Endothelial cell of umbilical vein (primary cell): ENCODE data around the gene MEIOB. TPM values are rescaled to one million over a fixed set of nuclear protein-coding genes. Genes with fewer than 3 reads are reported as not detected.

Source experiments
- BruUV-seq: library from RNA; stranded (reverse); fragments of 400-500 nt; replicated peaks from 2 replicates; lab custom pipeline; 2021; lab: Mats Ljungman, UMichigan
- CTCF ChIA-PET: fragments of 300-600, 350-600 bp; sonication (Branson Sonifier 250); formaldehyde crosslinking; loops from one replicate; lab custom pipeline; 2021; ENCODE audit warnings: antibody characterized with exemption, inconsistent platforms; lab: Charles Lee
- POLR2A ChIA-PET: fragments of 300-600, 350-600 bp; sonication (Branson Sonifier 250); formaldehyde crosslinking; loops from one replicate; lab custom pipeline; 2021; ENCODE audit warnings: antibody characterized with exemption, inconsistent platforms; lab: Charles Lee
- DNase-seq: peaks from one replicate; pipeline ENCODE4 v3.0.0-alpha.2; 2011; ENCODE audit warnings: low read depth, low spot score
- FAIRE-seq: peaks from 2 replicates; lab custom pipeline; 2011; peaks lifted over from hg19 to GRCh38; lab: Jason Lieb, UNC
- H2AFZ ChIP-seq: 2 replicates; pipeline ENCODE4 v1.6.0; 2012; ENCODE audit warnings: low read depth, low read length, control low read depth, inconsistent platforms
- H3K27ac ChIP-seq: 2 replicates; pipeline ENCODE4 v1.5.1; 2011; ENCODE audit warnings: low read depth, mild to moderate bottlenecking, control low read depth, low read length, moderate library complexity; ENCODE audit not compliant: insufficient read depth
- H3K27me3 ChIP-seq, 2 experiments: 2 replicates each; pipeline versions ENCODE4 v1.6.0 to v1.6.1; 2011; ENCODE audit warnings: low read length in 2 of 2, mixed read lengths in 1 of 2; ENCODE audit not compliant: control insufficient read depth in 2 of 2, insufficient read depth in 2 of 2
- H3K36me3 ChIP-seq, 2 experiments: 2 replicates in 1 of 2; 3 replicates in 1 of 2; pipeline ENCODE4 v1.5.1; 2011; ENCODE audit warnings: low read length in 2 of 2, mild to moderate bottlenecking in 1 of 2, moderate library complexity in 1 of 2; ENCODE audit not compliant: control insufficient read depth in 2 of 2, insufficient read depth in 2 of 2; ENCODE audit errors: extremely low read depth in 1 of 2
- H3K4me1 ChIP-seq: 3 replicates; pipeline ENCODE4 v1.5.1; 2011; ENCODE audit warnings: mild to moderate bottlenecking, low read length; ENCODE audit not compliant: control insufficient read depth, insufficient read depth; ENCODE audit errors: extremely low read depth
- H3K4me2 ChIP-seq: 2 replicates; pipeline ENCODE4 v1.6.1; 2011; ENCODE audit warnings: low read length, control low read depth, mixed read lengths; ENCODE audit not compliant: insufficient read depth
- H3K4me3 ChIP-seq, 3 experiments: fragments of 200-600 bp in 1 of 3; sonication (generic), shearing (Covaris generic) in 1 of 3; replicated peaks in 1 of 3; 2 replicates each; pipeline ENCODE4 v1.5.1; 2011 to 2016; ENCODE audit warnings: control low read depth in 3 of 3, low read length in 3 of 3, mild to moderate bottlenecking in 2 of 3, inconsistent platforms in 1 of 3, low read depth in 1 of 3, moderate library complexity in 1 of 3; ENCODE audit not compliant: insufficient read depth in 1 of 3
- H3K79me2 ChIP-seq: 2 replicates; pipeline ENCODE4 v1.6.0; 2012; ENCODE audit warnings: low read length, inconsistent platforms; ENCODE audit not compliant: control insufficient read depth, insufficient read depth
- H3K9ac ChIP-seq: replicated peaks from 2 replicates; pipeline ENCODE3; 2011; ENCODE audit warnings: low read length, control low read depth; ENCODE audit not compliant: insufficient read depth; ENCODE audit errors: extremely low read depth
- H3K9me1 ChIP-seq: replicated peaks from 3 replicates; pipeline ENCODE4 v1.6.0; 2011; ENCODE audit warnings: mild to moderate bottlenecking, low read length; ENCODE audit not compliant: control insufficient read depth, insufficient read depth; ENCODE audit errors: extremely low read depth
- H3K9me3 ChIP-seq: replicated peaks from 2 replicates; pipeline ENCODE4 v1.5.1; 2012; ENCODE audit warnings: low read length, inconsistent platforms; ENCODE audit not compliant: control insufficient read depth, insufficient read depth
- H4K20me1 ChIP-seq: replicated peaks from 2 replicates; pipeline ENCODE3; 2011; ENCODE audit warnings: mild to moderate bottlenecking, low read length; ENCODE audit not compliant: control insufficient read depth, insufficient read depth; ENCODE audit errors: extremely low read depth
- FOS ChIP-seq: IDR thresholded peaks from 2 replicates; pipeline ENCODE4 v1.6.1; 2011; ENCODE audit warnings: mild to moderate bottlenecking, low read length, moderate library complexity, borderline replicate concordance; ENCODE audit not compliant: insufficient read depth
- GATA2 ChIP-seq: IDR thresholded peaks from 2 replicates; pipeline ENCODE4 v1.7.0; 2011; ENCODE audit warnings: low read depth, mild to moderate bottlenecking, moderate library complexity, mixed read lengths, low read length; ENCODE audit not compliant: insufficient read length, insufficient read depth
- JUN ChIP-seq: IDR thresholded peaks from 2 replicates; pipeline ENCODE4 v1.6.1; 2011; ENCODE audit warnings: borderline replicate concordance, low read depth; ENCODE audit not compliant: insufficient read length, insufficient read depth
- MYC ChIP-seq: IDR thresholded peaks from one replicate; pipeline ENCODE4 v1.6.1; 2011; ENCODE audit warnings: mild to moderate bottlenecking, low read depth, low read length
- POLR2A ChIP-seq: IDR thresholded peaks from 2 replicates; pipeline ENCODE4 v1.6.1; 2012; ENCODE audit warnings: low read depth, mild to moderate bottlenecking, control low read depth, low read length
- POLR2AphosphoS5 ChIP-seq: IDR thresholded peaks from 2 replicates; pipeline ENCODE4 v1.6.1; 2012; ENCODE audit warnings: low read depth, mild to moderate bottlenecking, control low read depth, low read length, moderate library complexity; ENCODE audit not compliant: insufficient read depth
- dilution Hi-C: fragments of 300-500 bp; cut with MboI; formaldehyde crosslinking; loops from one replicate; pipeline ENCODE4 v1.15.0; 2019; ENCODE audit warnings: low sequenced_read_pairs; ENCODE audit not compliant: extremely low pct_ligation_motif_present
- intact Hi-C: fragments of 100-400 bp; cut with micrococcal nuclease; formaldehyde crosslinking; loops from one replicate; pipeline ENCODE4 v1.10.0; 2022
- polyA plus RNA-seq, 4 experiments: library from polyadenylated mRNA; depleted of rRNA in 3 of 4; stranded (reverse) in 3 of 4; unstranded in 1 of 4; fragments of >200 nt; gene quantifications; 2 replicates each; pipeline versions ENCODE4 v1.2.1 to v1.2.3, GENCODE V29; 2011 to 2012; ENCODE audit warnings: missing spikeins in 1 of 4
- total RNA-seq: library from RNA; stranded (reverse); gene quantifications from 2 replicates; pipeline ENCODE4 v1.2.3, GENCODE V29; 2021
- TF ChIP-seq, protein P1 (sequence below), 2 donors: IDR thresholded peaks; 1 replicate in 1 of 2; 2 replicates in 1 of 2; pipeline ENCODE4 v1.5.1; 2011; ENCODE audit warnings: low read length in 2 of 2, mild to moderate bottlenecking in 2 of 2, moderate library complexity in 2 of 2, control low read depth in 1 of 2, inconsistent platforms in 1 of 2, low read depth in 1 of 2; ENCODE audit not compliant: insufficient read depth in 1 of 2; ENCODE audit errors: extremely low read depth in 1 of 2

MEIOB gene
- total and polyA plus RNA-seq, 2 donors (not counting 3 experiments of a cell fraction or from before 2014, with no cell fraction given): 0.04 TPM; not detected in 1

DNA sequence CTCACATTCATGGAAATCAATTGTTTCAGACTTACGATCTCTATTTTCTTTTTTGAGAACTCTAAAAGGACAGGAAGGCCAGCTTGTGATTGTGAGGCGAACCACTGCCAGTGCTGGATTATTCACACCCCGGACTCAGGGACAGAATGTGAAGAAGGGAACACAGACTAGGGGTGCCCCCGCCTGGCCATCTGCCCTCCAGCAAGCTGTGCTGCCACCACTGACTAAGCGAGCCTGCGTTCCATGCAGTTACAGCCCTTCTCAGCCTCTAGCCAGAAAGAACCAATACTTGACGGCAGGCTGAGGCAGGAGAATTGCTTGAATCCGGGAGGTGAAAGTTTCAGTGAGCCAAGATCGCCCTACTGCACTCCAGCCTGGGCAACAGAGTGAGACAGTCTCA, 48.1 kb downstream of the MEIOB start:
- no peak overlapping the region for H3K4me3 ChIP-seq
- TF ChIP-seq, protein P1, sequence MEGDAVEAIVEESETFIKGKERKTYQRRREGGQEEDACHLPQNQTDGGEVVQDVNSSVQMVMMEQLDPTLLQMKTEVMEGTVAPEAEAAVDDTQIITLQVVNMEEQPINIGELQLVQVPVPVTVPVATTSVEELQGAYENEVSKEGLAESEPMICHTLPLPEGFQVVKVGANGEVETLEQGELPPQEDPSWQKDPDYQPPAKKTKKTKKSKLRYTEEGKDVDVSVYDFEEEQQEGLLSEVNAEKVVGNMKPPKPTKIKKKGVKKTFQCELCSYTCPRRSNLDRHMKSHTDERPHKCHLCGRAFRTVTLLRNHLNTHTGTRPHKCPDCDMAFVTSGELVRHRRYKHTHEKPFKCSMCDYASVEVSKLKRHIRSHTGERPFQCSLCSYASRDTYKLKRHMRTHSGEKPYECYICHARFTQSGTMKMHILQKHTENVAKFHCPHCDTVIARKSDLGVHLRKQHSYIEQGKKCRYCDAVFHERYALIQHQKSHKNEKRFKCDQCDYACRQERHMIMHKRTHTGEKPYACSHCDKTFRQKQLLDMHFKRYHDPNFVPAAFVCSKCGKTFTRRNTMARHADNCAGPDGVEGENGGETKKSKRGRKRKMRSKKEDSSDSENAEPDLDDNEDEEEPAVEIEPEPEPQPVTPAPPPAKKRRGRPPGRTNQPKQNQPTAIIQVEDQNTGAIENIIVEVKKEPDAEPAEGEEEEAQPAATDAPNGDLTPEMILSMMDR (IDR thresholded peaks at IDR 0.05; ENCODE audit: extremely low read depth in 1 of 2, insufficient read depth in 1 of 2, low read depth in 1 of 2, low read length in 2 of 2): peak in 1 of 2 donors; percentile 41
- no peak for TF ChIP-seq POLR2A
- H3K9ac ChIP-seq: no peak overlapping the region
- H3K27ac ChIP-seq: no peak overlapping the region
- DNase-seq: peak; percentile 58
- H3K27me3 ChIP-seq: no peaks in the 10 kb centered on the region
- H3K9me3 ChIP-seq: no peaks in the 10 kb centered on the region
- CTCF ChIA-PET: interaction anchor here (0.7 to 2.5 kb wide), 9 partner anchors 10 to 537 kb away, joined by 3 to 16 read pairs (median 6); partner anchors contain the start of genes EME2, MAPK8IP3, MRPS34 and NUBP2
- intact Hi-C loops (no loop called here), dilution Hi-C loops (no loop called here)
- H3K36me3 ChIP-seq: peaks cover 0 to 18% of the 10 kb centered on the region in 2 experiments
- BruUV-seq: no TSS peak
- H3K4me2 ChIP-seq: no peak overlapping the region
- H3K9me1 ChIP-seq: no peaks in the 10 kb centered on the region
- H3K4me1 ChIP-seq: peaks cover 14% of the 10 kb centered on the region
- no peaks in the 10 kb centered on the region for H4K20me1 ChIP-seq
- no peak overlapping the region for H2AFZ ChIP-seq
- POLR2A ChIA-PET: no interaction called here
- peaks cover 16% of the 10 kb centered on the region for H3K79me2 ChIP-seq
- no peak for FAIRE-seq

GRCh38 chr16:1822801-1823200, 49.2 kb downstream of the MEIOB start:
- Histone ChIP-seq H4K20me1 (no peaks in the 10 kb centered on the region), H3K4me1 (peaks cover 5% of the 10 kb centered on the region), H3K27ac (no peak overlapping the region), H3K79me2 (peaks cover 8% of the 10 kb centered on the region), H3K9me1 (no peaks in the 10 kb centered on the region), H3K9ac (no peak overlapping the region), H2AFZ (no peak overlapping the region), H3K4me2 (no peak overlapping the region), H3K4me3 (no peak overlapping the region), H3K9me3 (no peaks in the 10 kb centered on the region), H3K36me3 (peaks cover 0 to 23% of the 10 kb centered on the region in 2 experiments), H3K27me3 (no peaks in the 10 kb centered on the region)
- no TSS peak for BruUV-seq
- no peak for DNase-seq
- ChIA-PET POLR2A (no interaction called here), CTCF (interaction anchor here (2.2 kb wide), 1 partner anchor 49 kb away, joined by 16 read pairs; the partner anchor contains the start of genes EME2 and MRPS34)
- dilution Hi-C loops (no loop called here), intact Hi-C loops (no loop called here)
- FAIRE-seq: no peak
- TF ChIP-seq MYC (no peak), JUN (no peak), POLR2AphosphoS5 (no peak), FOS (no peak), POLR2A (no peak), GATA2 (no peak)
- TF ChIP-seq, protein P1 (IDR thresholded peaks at IDR 0.05; ENCODE audit: extremely low read depth in 1 of 2, insufficient read depth in 1 of 2, low read depth in 1 of 2, low read length in 2 of 2): no peak
